HG03039 (cell line): ENCODE results near the gene BDH1.

Experiments
- ATAC-seq: cut with Tn5 transposase; IDR thresholded peaks from one replicate; pipeline ENCODE4 v1.9.1; 2021; ENCODE audit warnings: mild to moderate bottlenecking, moderate library complexity; ENCODE audit not compliant: unreplicated experiment

The BDH1 gene

GRCh38 chr3:197465197-197465995 is 90.4 kb downstream of the BDH1 start:
- ATAC-seq: no peak

- no peak for ATAC-seq
Observed at GRCh38 chr3:197464794-197465193, 91.0 kb downstream of the BDH1 start.

- no peak for ATAC-seq
Observed at GRCh38 chr3:197463279-197463678, 92.5 kb downstream of the BDH1 start.

- no peak for ATAC-seq
Observed at GRCh38 chr3:197462808-197463207, 93.0 kb downstream of the BDH1 start.

GRCh38 chr3:197460639-197461038 is 95.1 kb downstream of the BDH1 start:
- no peak for ATAC-seq

GRCh38 chr3:197460002-197460401 is 95.8 kb downstream of the BDH1 start:
- no peak for ATAC-seq
